Retina (tissue), 1 donor: ENCODE measurements around the gene TFPT.

Experiments
- DNase-seq: peaks from one replicate; pipeline ENCODE4 v3.0.0-alpha.2; 2016

Gene TFPT, protein sequence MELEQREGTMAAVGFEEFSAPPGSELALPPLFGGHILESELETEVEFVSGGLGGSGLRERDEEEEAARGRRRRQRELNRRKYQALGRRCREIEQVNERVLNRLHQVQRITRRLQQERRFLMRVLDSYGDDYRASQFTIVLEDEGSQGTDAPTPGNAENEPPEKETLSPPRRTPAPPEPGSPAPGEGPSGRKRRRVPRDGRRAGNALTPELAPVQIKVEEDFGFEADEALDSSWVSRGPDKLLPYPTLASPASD

DNA sequence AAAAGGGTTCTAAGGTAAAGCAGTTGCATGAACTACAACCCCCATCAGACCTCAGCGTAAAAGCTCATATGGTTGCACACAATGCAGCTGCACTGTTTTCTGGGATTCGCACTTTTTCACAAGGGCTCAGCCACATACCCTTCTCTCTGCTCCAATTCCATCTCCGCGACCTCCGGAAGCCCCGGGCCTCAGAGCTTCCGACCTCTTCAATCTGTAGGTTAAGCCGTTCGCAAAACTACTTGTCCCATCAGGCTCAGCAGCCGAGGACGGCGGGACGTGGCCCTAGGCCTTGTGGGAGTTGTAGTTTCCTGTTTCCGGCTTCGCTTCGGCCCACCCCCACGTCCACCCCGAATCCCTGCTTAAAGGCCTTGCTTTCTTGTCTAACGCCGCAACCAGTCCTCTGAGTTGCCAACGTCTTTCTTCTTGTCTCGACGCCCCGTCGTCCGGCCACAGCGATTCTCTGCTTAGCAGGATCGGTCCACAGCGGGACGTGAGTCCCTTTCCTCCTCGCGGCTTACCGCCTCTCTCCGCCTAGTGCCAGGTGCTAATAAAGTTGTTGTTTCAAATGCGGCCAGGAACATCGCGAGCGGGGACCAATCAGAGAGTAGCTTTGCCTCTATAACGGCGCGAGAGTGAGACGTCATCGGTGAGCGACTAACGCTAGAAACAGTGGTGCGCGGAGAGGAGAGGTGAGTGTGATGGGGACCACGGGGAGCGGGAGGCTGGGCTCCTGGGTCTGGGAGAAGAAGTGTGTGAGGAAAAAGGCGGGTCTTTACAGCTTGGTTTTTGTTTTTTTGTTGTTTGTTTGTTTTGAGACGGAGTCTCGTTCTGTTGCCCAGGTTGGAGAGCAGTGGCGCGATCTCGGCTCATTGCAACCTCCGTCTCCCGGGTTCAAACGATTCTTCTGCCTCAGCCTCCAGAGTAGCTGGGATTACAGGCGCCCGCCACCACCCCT lies at the start of gene TFPT, which contains the start of gene PRPF31:
Gene TFPT, minus strand, starts transcription at position 549 of the 955 bp plus-strand sequence. Its CDS starts 388 bp downstream, at position 161.
Gene PRPF31, plus strand, starts transcription at position 646 of the 955 bp plus-strand sequence. CDS start 2,525 bp downstream, outside the sequence.
- peak; percentile 100 for DNase-seq

DNA sequence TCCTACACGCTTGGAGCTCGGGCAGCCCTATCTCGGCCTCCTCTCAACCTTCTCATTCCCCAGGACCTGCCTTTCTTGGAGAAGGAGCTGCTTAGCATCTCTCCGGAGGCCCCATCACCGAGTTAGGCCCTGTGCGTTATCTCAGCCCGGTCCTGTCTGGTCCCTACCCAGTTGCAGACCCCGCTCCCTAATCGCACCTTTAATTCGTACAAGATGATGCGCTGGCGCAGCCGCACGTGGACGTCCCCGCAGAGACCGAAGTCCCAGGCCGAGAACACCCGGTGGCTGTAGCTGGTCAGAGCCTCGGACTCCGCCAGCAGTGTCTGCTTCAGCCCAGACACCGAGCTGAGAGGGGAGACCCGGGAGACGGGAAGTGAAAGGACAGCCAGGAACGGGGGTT lies 49.8 kb upstream of the TFPT start:
- no peak for DNase-seq

DNA sequence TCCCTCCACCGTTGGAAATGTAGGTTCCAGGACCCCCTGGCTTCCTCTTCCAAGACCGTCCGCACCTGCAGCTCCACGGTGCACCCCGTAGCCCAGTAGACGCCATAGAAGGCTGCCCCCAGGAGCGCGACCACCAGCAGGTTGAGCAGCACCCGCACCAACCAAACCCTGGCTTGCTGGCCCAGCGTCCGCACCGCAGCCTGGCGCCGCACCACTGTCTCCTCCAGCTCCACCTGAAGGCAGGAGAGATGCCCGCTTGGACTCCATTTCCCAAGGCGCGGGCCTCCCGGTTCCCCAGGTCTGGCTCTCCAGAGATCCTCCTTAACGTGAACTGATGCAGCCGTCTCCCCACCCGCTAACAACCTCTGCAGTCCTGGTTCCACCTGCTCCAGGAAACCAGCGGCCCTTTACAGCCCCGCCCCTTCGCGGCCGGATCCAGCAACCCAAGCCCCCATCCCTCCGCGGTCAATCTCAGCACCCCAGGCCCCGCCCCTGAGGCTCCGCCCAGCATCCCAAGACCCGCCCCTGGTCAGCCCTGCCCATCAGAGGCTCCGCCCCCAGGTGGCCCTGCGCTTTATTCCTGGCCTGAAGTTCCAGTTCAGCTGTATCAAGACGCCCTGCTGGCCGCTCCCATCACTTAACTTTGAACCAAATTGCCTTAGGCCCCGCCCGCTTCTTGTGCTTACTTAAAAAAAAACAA lies 49.1 kb upstream of the TFPT start:
- DNase-seq, result no peak

DNA sequence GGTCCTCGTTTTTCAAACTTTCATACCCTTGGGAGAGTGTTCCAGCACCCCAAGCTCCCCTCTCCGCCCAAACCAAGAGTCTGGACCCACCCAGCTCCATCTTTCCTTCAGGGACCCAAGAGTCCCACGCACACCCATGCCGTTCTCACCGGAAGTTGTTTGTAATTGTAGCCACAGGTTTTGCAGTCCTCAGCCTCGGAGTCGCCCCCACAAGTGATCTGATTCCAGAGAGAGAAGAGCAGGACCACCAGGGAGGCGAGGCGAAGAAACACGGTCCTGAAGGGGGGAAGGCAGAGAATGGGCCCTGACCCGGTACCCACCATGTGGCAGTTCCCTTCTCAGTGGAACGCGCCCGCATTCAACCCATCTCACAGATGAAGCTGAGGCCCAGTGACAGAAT lies 47.4 kb upstream of the TFPT start:
- DNase-seq, result no peak

DNA sequence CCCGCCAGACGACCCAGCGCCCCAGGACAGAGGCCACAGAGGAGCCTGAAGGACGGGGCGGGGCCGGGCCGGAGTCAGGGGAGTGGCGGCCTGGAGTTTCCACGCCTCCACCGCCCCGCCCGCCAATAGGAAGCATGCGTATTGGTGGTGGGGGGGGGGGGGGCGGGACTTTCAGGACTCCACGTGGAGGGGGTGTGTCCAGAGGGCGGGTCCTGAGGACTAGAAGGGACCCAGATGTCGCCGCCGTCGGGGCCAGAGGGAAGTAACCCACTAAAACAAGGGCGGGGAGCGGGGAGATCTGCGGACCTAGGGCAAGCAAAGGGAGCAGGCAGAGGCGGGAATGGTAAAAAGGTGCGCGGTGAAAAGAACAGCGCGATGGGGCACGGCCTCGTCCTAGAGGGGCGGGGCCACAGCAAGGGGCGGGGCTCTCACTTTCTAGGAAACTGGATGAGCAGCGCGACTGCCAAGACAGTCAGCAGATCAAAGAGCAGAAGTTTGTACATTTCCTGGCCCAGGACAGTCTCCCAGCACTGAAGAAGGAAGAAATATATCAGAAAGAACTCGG lies 46.9 kb upstream of the TFPT start:
- DNase-seq, result peak; percentile 61

- no peak for DNase-seq
Observed at GRCh38 chr19:54160854-54161253, 45.4 kb upstream of the TFPT start.

- no peak for DNase-seq
Observed at GRCh38 chr19:54160182-54160811, 44.8 kb upstream of the TFPT start.

DNA sequence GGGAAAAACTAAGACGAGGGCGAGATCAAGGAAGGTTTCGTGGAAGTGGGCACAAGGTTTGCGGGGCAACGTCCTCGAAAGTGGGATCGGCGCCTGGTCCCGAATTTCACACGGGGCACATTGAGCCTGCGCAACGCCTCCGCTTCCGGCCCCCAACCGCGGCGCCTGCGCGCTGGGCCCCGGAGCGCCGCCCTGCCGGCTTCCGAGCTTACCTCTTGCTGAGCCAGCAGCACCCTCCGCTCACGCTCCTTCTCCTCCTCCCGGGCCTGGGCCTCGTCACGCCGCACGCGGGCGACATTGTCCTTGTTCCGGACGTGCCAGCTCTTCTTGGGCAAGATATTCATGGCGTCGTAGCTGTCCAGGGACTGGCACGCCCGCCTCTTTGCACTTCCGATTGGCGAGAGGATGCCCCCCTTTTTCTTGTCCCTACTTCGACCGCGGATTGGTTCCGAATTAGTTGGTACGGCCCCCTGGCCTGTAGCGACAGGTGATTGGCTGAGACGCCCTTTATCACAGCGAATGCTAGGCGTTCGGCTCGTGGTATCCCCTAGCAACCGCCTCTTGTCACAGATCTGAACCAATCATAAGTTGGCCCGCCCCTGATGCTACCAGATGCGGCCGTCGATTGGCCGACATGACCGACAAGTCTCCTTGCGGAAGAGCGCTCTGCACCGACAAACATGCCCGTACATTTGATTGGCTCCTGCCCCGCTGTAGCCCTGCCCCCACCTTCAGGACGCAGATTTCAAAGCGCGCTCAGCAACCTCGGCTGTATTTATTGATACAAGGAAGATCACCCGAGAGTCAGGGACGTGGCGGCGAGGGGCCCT lies 44.1 kb upstream of the TFPT start, which contains the start of gene LENG1:
Gene LENG1, minus strand, starts transcription at position 370 of the 830 bp plus-strand sequence. Its CDS starts 26 bp downstream, at position 344.
- peak; percentile 98 for DNase-seq

GRCh38 chr19:54158812-54159351 lies 43.4 kb upstream of the TFPT start:
- DNase-seq, result no peak

DNA sequence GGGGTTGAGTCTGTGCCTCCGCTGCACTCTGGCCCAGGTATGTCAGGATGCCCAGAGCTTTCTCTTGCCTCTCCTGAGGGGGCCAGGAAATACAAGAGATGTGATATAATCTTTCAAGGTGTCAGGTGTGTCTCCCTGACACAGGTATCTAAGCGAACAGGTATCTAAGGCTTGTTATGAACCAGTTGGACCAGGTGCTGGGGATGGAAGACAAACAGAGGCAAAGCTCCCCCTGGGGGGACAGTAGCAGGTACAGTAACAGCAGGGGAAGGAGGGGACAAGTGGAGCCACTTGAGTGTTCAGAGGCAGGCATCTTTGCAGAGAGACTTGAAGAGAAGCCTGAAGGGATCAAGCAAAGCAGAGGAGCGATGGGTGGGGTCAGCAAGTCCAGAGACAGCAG lies 41.5 kb upstream of the TFPT start:
- DNase-seq, result no peak

DNA sequence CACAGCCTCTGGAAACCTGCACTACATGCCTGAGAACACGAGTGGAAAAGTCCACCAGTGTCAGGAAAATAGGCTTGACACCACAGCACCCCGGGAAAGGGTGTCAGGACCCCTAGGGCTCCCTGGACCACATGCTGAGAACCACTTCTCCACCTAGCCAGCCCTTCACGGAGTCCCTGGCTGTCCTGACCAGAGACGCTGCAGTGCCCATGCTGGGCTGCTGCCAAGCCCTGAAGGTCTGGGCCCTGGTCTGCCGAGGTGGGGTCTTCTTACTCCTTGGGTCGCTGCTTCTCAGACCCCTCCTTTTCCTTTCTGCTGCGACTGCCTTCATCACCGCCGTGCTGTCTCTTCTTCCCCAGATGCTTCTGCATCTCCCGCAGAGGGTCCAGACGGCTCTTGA lies 41.0 kb upstream of the TFPT start:
- no peak for DNase-seq

- DNase-seq, result no peak
Observed at GRCh38 chr19:54155694-54156093, 40.2 kb upstream of the TFPT start.

DNA sequence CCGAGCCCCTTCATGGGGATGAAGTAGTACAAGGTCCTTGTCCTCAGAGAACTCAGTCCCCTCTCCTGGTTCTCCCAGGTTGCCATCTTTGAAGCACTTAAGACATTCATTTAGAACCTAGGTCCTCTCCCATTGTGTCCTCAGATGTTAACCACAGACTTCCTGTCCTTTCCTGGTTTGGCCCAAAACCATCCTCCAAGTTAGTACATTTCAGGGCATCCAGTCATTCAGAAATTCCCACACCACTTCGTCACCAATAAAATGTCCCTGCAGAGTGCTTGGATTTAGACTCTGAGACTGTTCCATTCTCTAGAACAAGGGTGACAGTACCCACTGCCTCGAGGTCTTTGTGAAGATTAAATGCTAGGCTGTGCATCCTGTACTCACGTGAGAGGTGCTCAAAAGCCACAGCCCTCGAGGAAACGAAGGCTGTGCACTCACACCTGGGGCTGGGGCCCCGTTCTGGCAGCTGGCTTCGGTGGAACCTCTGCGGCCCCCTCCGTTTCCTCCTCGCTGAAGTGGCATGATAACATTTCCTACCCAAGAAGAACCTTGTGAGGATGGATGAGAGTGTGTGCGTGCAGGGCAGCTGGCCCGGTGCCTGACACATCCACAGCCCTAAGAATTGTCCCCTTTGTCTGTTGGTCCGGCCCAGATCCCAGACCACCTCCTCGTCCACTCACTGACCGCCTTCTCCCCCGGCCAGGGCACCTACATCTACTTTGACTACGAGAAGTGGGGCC lies 39.3 kb upstream of the TFPT start:
- DNase-seq, result no peak

DNA sequence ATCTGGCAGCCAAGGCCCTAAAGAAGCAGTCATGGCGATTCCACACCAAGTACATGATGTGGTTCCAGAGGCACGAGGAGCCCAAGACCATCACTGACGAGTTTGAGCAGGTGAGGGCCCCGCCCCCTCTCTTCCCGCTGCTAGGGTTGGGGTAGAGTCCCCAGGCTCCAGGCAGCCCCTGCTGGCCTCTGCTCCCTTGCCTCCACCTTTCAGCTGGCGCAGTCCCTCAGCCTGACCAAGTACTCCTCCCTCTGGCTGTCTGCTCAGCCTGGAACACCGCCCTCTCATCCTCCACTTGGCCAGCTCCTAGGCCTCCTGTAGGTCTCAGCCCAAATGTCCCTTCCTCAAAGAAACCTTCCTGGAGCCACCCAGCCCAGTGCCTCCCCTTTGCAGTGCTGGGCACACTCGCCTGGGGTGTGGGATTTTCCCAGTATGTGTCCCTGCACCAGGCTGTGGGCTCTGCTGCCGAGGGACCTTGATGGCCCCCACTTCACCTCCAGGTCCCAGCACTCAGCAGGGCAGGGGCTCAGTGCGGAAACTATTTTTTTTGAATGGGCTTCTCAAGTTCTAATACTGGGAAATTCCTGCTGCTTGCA lies 38.4 kb upstream of the TFPT start:
- no peak for DNase-seq

- DNase-seq, result no peak
Observed at GRCh38 chr19:54152878-54153524, 37.5 kb upstream of the TFPT start.

GRCh38 chr19:54152267-54152666 lies 36.8 kb upstream of the TFPT start:
- no peak for DNase-seq

GRCh38 chr19:54151362-54152035 lies 36.0 kb upstream of the TFPT start:
- DNase-seq, result no peak

- DNase-seq, result no peak
Observed at GRCh38 chr19:54149021-54149812, 33.8 kb upstream of the TFPT start.
